CD4-positive, alpha-beta T cell treated with Interleukin-10 for 1 hour (primary cell): ENCODE results near the gene MAGEB1.

ENCODE experiments used
- DNase-seq: peaks from one replicate; pipeline ENCODE4 v3.0.0-alpha.2; 2020

The MAGEB1 gene, protein sequence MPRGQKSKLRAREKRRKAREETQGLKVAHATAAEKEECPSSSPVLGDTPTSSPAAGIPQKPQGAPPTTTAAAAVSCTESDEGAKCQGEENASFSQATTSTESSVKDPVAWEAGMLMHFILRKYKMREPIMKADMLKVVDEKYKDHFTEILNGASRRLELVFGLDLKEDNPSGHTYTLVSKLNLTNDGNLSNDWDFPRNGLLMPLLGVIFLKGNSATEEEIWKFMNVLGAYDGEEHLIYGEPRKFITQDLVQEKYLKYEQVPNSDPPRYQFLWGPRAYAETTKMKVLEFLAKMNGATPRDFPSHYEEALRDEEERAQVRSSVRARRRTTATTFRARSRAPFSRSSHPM

DNA sequence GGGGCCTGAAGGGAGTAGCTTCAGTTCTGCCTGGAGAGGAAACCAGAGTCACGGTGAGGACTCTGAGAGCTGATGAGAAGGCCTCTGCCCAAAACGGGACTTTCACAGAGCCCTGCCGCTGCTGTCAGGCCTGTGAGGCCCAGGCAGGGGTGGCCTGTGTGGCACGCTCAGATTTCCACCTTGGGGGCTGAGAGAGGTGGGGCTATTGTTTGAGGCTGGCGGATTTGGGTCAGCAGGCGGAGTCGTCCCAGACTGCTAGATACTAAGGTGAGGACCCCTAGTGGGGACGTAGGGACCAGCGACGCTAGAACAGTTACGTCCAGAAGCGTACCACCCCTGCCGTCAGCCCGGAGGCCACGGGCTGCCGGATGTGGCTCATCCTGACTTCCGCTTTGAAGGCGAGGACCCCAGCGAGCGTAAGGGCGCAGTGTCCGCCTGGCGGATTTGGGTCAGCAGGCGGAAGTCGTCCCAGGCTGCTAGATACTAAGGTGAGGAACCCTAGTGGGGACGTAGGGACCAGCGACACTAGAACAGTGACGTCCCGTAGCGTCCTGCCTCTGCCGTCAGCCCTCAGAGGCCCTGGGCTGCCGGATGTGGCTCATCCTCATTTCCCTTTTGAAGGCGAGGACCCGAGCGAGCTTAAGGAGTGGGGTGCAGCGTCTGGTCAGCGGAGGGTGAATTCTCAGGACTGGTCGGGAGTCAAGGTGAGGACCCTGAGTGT is at the start of gene MAGEB1:
Gene MAGEB1 (plus strand): TSS at position 378 of the 721 bp plus-strand sequence. CDS start 3,348 bp downstream, outside the sequence.
- DNase-seq: no peak

DNA sequence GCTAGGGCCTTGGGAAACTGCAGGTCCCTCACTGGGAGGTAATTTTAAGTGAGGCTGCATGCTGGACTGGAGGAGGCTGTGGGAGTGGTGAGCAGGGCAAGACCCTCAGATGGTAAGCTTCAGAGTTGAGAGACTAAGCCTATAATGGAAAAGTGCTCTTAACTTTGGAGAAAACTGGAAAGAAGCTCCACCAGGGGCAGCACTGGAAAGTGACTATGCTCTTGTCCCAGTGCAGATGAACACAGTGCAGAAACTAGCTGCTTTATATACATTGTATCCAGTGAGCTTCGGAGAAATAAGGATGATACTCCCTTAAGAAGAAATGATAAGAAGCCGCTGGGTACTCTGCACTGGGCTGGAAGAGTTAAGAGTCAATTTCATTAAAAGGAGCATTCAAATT is 34.8 kb upstream of the MAGEB1 start:
- DNase-seq: no peak

DNA sequence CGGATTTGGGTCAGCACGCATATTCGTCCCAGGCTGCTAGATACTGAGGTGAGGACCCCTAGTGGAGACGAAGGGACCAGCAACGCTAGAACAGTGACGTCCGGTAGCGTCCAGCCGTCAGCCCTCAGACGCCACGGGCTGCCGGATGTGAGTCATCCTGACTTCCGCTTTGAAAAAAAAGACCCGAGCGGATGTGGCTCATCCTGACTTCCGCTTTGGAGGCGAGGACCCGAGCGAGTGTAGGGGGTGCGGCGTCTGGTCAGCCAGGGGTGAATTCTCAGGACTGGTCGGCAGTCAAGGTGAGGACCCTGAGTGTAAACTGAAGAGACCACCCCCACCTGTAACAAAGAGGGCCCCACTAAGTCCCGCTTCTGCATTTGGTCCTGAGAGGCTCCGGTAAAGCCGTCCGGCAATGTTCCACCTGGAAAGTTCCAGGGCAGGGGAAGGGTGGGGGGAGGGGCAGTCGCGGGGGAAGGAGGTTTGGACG is 31.5 kb upstream of the MAGEB1 start, which contains the start of gene MAGEB2:
Gene MAGEB2 (plus strand): TSS at position 207 of the 487 bp plus-strand sequence. CDS start 3,018 bp downstream, outside the sequence.
- DNase-seq: no peak

DNA sequence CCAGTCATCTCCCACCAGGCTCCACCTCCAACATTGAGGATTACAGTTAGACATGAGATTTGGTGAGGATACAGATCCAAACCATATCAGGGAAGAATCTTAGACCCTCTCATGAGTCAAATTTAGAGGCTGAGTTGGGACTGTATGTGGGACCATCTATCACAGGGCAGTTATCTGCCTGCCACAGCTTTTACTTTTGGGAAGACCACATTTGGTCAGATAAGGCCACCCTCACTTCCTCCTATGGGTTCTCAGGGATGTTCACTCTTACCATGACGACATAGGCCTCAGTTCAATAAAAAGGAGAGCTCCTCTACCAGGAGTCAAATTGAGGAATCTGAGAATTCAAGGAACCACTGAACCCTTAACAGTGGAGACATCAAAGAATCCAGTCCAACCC is 29.5 kb upstream of the MAGEB1 start:
- no peak for DNase-seq

DNA sequence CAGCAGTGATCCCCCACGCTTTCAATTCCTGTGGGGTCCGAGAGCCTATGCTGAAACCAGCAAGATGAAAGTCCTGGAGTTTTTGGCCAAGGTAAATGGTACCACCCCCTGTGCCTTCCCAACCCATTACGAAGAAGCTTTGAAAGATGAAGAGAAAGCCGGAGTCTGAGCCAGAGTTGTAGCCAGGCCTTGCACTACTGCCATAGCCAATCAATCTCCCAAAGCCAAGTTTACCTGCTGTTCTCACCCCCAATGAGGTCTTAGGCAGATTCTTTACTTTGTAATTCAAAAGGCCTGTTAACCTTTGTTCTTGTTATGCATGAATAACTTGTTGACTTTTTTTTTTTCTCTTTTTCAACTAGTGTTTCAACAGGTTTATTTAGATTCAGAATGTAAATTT is 27.6 kb upstream of the MAGEB1 start:
- DNase-seq: no peak

DNA sequence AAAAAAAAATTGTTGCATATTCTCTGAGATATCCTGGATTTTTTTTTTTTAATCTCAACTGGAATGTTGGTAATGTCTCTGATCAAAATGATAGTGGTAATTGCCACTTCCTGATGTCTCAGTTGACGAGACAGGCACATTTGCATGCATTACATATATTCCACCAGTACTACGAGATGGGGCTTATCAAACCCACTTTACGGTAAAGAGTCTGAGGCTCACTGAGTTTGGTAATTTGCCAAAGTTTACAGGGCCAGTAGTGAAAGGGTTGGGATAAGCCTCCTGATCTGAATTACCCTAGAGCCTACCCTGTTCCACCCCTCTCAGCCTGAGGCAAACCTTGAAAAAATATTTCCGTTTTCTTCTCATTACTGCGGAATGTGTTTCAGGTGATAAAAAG is 26.3 kb upstream of the MAGEB1 start:
- DNase-seq: no peak

DNA sequence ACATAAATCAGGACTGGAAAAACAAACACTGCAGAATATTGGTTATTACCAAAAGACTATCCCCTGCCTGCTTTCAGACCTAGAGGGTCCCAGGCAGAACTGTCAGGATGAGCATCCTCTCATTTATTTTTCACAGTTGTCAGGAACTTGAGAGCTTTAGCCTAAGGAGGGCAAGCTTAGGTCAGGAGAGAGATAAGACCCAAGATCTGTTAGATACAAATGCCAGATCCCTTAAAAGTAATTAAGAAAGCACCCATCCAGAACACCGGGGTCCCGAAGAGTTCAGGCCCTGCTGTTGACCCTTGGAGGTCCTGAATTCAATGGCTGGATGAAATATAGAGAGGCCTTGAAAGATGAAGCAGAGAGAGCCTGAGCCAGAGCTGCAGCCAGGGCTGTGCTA is 22.4 kb upstream of the MAGEB1 start:
- DNase-seq: no peak

DNA sequence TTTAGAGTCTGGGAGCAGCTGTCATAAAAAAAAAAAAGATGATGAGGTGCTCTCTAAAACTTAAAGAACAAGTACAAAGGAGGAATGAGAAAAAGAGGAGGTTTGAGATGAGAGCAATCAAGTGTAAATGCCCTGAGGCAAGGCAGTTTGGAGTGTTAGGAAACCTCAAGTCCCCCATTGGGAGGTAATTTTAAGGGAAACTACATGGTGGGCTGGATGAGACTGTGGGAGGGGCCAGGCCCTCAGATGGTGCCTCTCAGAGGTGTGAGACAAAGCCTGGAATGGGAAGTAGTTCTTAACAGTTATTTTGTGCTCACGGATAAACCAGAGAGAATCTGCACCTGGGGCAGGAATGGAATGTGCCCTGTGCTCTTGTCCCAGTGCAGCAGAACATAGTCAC is 18.4 kb upstream of the MAGEB1 start:
- DNase-seq: no peak

DNA sequence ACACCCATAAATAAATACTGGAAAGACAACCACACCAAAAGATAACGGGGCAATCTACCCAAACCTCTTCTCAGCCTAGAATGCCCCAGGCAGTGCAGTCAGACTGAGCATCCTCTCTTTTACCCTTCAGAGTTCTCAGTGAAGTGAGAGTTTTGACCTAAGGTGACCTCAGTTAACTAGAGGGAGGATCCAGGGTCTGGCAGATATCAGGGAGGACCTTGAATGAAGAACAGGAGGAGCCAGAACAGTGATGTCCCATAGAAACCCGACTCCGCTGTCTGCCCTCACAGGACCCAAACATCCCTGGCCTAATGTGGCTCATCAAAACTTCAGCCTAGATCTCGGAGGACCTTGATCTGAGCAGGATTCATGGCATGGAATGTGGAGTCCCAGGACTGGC is 16.6 kb upstream of the MAGEB1 start, which contains the start of gene MAGEB3:
Gene MAGEB3 (plus strand): TSS at position 263 of the 400 bp plus-strand sequence. CDS start 5,268 bp downstream, outside the sequence.
- no peak for DNase-seq

DNA sequence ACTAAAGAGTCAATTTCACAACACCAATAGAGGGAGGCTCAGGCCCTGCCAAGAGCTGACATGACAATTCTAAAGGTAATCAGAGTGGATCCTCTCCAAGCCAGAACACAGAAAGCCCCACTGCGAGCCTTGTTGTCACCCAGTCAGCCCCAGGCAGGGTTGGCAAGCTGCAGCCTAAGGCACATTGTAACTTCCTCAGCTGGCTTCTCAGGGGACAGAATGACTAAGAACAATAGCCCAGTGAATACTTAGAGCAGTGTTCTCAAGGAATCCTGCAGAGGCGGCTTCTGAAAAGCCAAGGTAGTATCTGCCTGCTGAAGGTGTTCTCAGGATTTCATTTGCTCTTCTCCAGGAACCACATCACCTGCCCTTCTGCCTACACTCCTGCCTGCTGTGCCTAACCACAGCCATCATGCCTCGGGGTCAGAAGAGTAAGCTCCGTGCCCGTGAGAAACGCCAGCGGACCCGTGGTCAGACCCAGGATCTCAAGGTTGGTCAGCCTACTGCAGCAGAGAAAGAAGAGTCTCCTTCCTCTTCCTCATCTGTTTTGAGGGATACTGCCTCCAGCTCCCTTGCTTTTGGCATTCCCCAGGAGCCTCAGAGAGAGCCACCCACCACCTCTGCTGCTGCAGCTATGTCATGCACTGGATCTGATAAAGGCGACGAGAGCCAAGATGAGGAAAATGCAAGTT is 5.1 kb upstream of the MAGEB1 start, which contains the start of gene MAGEB4:
Gene MAGEB4 (plus strand): TSS at position 277 of the 692 bp plus-strand sequence. CDS start 136 bp downstream, at position 413.
- no peak for DNase-seq

DNA sequence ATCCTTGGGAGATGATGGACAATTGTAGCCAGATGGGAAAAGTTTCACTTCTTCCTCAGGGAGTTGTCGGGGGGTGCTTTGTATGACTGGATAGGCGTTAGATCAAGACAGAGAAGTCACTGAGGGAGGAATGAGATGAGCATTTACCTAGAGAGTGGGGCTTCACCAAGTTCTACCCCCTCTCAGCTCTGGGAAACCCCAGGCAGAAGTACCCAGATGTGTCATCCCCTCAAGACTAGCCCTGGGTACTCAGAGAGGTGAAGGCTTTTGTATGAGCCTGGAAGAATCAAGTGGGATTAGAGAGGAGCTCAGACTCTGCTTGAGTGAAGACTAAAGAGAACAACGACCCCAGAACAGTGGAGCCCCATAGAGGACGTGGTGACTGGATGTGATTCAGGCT is 1.9 kb downstream of the MAGEB1 start:
- DNase-seq: no peak

DNA sequence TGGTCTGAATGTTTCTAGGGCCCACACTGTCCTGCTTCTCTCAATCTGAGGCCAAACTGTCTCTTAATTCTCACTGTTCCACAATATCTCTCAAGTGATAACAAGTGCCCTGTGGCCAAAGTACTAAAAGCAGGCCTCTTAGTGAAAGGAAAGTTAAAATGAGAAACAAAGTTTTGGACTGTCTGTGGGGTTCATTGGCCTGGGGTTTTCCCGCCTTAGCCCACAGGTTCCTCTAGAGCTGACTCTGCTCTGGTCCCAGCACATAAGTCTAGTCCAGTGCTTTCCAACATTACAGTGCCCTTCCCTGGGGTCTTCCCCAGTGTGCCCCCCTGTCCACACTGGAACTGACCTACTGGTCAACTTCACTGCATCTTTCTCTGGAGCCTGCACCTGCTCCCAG is 6.3 kb downstream of the MAGEB1 start:
- DNase-seq: no peak

DNA sequence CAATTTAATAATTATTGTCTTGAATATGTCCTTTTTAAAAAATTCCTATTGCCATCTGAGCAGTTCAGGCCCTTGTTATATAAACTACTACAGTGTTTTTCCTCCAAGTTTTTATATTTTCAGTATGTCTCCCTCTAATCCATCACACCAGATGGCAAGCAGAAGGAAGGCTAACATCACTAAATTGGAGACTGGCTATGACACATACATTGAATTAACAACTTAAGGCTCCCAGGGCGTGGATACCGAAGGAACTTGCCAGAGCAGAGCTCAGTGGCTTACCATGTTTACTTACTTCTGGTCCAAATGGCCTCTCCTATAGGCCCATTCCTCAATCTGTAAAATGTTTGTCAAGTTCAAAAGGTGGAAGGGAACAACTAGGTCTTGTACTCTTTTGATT is 13.0 kb downstream of the MAGEB1 start:
- no peak for DNase-seq

DNA sequence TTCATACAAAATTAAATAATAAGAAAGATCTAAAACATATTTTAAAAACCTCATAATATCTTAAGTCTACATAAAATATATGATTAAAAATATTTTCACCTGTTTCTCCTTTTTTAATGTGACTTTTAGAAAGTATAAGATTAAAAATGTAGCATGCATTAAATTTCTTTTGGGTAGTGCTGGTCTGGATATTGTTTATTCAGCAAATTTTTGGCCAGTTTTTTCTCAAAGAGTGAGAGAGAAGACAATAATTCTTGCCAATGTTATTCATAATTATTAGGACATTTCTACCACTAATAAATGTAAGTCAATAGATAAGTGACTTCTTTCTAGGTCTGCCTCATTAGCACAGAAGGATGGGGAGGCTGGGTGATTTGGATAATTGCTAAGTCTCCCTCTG is 14.1 kb downstream of the MAGEB1 start:
- no peak for DNase-seq

DNA sequence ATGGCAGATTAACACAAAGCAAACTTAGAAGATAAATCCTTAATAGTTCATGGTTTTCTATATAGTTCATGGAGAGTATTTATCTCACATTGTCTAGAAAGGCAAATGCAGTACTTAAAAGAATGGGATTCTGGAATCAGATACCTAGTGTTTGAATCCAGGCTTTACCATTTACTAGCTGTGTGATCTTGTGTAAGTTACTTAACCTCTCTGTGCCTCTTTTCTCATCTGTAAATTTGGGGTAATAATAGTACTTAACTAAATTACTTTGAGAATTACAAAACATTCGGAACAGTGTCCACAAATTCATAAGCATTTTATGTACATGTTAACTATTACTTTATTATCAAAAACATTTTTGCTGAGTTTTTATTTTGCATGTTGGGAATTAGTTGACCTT is 15.8 kb downstream of the MAGEB1 start:
- DNase-seq: no peak

DNA sequence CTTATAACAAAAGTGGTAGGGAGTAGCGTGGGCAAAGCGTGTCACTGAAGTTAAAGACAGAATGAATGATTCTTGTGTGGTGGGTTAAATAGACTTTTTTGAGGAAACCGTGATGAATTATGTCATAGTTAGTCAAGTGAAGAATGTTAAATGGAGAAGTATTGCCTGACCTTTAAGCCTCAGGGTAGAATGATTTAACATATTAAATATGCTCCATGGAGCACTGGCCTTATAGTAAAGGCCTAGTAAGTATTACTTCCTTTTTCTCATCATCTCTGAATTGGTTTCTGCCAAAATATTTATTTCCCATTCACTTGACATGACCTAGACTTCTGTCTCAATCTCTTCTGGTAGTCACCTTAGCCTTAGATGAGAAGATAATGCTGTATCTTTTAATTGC is 23.7 kb downstream of the MAGEB1 start:
- no peak for DNase-seq

DNA sequence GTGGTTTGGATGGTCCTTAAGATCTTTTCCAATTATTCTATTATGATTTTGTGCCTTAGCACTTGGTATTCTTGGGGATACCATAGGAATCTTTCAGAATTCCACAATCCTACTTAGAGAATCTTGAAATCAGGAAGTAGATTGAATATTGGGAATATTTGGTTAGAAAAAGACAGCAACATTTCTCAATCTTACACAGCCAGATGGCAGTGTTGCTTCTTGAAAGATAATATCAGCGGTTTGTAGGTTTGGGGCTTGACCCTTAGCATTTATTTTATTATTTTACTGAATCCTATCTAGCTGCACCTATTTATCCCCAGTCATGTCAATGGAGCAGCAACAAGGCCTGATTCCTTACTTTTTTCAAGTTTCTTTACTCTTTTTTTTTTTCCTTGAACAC is 28.6 kb downstream of the MAGEB1 start:
- no peak for DNase-seq

DNA sequence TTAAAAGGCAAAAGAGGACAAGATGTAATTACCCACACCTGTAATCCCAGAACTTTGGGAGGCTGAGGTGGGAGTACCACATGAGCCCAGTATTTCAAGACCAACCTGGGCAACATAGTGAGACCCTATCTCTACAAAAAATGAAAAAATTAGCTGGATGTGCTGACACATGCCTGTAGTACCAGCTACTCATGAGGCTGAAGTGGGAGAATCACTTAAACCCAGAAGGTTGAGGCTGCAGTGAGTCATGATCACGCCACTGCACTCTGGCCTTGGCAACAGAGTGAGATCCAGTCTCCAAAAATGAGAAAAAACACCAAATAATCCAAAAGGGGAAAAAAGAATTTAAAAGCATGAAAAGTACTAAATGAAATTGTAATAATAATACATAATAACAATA is 31.4 kb downstream of the MAGEB1 start:
- no peak for DNase-seq

DNA sequence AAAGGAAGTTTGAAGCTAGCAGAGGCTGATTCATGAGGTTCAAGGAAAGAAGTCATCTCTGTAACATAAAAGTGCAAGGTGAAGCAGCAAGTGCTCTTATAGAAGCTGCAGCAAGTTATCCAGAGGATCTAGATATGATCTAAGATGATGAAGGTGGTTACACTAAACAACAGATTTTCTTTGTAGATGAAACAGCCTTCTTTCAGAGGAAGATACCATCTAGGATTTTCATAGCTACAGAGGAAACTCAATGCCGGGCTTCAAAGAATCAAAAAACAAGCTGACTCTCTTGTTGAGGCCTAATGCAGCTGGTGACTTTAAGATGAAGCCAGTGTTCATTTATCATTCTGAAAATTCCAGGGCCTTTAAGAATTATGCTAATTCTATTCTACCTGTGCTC is 33.5 kb downstream of the MAGEB1 start:
- DNase-seq: no peak

DNA sequence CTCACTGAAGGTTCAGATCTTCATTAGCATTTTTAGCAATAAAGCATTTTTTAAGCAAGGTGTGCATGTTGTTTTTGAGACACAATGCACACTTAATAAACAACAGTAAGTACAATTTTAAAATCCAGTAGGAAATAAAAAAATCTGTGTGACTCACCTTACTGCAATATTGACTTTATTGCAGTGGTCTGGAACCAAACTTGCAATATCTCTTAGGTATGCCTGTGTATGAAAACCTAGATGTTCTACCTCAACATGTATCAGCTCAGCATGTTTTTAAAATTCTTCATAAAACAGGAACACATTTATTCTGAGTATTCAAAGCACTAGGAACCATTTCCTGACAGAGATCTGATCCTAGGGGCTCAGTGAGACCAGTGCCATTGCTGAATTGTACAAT is 35.6 kb downstream of the MAGEB1 start:
- DNase-seq: no peak

DNA sequence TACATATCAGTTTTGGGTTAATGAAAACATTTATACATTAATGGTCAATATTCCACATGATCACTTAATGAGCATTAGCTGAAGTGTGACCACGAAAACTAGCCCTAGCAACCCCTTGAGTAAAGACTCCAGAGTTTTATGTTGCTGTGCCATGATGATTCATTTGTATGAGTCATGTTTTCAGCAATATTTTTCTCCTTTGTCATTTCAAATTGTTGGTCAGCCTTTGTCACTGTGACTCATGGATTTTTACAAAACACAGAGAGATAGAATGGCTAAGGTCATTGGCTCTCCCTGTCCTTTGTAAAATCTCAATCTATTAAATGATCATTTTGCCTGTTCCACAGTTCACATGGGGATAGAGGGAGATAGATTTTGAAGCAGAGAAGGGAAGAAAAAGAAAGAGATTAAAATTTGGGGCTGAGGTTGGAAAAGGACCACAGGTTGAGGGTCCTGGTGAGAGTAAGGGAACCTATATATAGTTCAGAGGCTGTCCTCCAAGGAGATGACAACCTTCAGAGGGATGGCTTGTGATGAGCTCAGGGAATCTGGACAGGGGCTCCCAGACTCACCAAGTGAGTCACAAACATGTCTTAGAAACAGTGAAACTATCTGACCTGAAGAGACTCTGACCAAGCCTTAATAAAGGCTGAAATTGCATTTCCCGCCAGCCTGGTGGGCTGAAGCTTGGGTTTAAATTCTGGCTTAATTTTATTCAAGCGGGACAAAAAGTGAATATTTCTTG is 36.7 kb downstream of the MAGEB1 start:
- no peak for DNase-seq

DNA sequence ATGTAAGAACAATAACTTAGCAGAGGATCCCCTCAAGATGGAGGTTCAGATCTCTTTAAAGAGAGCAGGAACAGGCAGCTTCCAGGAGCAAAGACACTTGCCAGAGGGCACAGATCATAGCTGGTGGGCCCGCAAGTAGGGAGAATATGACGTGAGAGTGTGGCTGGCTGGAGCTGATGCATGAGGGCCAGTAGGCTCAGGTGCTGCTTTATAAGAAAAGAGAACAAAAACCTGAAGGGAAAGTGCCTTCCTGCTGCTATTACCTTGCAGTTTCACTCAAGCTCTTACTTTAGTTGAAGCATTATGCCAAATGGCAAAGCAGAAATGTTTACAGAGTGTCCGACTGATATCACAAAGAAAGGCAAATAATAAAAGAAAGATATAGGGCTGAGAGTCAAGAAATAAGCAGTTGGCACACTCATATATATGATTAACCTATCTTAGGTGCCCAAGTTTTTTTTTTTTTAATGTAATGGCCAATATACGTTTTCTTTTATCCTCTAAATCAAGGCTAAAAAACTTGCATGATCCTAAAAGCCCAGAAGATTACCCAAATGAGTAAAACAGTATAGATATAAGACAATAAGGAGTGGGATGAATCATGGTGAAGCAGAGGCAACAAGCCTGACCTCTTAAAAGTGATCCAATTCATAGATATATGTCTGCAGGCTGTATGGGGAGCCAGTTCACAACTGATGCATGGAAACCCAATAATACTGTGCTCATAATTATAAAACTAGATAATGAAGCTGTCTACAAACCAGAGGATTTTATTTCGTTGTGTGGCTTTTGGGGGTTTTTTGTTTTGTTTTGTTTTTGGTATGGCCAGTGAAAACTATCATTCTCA is 49.7 kb downstream of the MAGEB1 start:
- no peak for DNase-seq
